SK-N-SH treated with all-trans-retinoic acid at 6 μM for 48 hours (cell line): ENCODE data around the gene LPP.

ENCODE experiments used
- ATAC-seq: fragments of 200-7000 bp; cut with Tn5 transposase; 3 replicates; pipeline ENCODE4 v1.9.1; 2020; ENCODE audit warnings: mild to moderate bottlenecking, moderate library complexity
- ARNTL ChIP-seq: fragments of 450-650 bp; formaldehyde crosslinking; IDR thresholded peaks from 2 replicates; pipeline ENCODE4 v1.5.0; 2020; ENCODE audit warnings: low read depth, mild to moderate bottlenecking, moderate library complexity, borderline replicate concordance
- BACH2 ChIP-seq: fragments of 250-450 bp; sonication (Bioruptor Pico); IDR thresholded peaks from 2 replicates; pipeline ENCODE4 v1.9.0; 2021; ENCODE audit warnings: mild to moderate bottlenecking, borderline replicate concordance
- CREB5 ChIP-seq: fragments of 250-450 bp; sonication (Bioruptor Pico); IDR thresholded peaks from 2 replicates; pipeline ENCODE4 v1.5.1; 2020; ENCODE audit warnings: low read depth, mild to moderate bottlenecking, moderate library complexity
- CSRNP3 ChIP-seq: fragments of 250-450 bp; sonication (Bioruptor Pico); IDR thresholded peaks from 2 replicates; pipeline ENCODE4 v1.5.1; 2021; ENCODE audit warnings: mild to moderate bottlenecking, moderate library complexity
- ESRRG ChIP-seq: fragments of 250-450 bp; sonication (Bioruptor Pico); IDR thresholded peaks from 2 replicates; pipeline ENCODE4 v1.6.1; 2021; ENCODE audit warnings: mild to moderate bottlenecking
- GLIS3 ChIP-seq: fragments of 250-450 bp; sonication (Bioruptor Pico); IDR thresholded peaks from 2 replicates; pipeline ENCODE4 v1.5.0; 2020; ENCODE audit warnings: mild to moderate bottlenecking, moderate library complexity
- ISL1 ChIP-seq: fragments of 250-450 bp; sonication (Bioruptor Pico); IDR thresholded peaks from 2 replicates; pipeline ENCODE4 v2.1.2; 2022; ENCODE audit warnings: mild to moderate bottlenecking, moderate library complexity
- OSR1 ChIP-seq: fragments of 250-450 bp; sonication (Bioruptor Pico); IDR thresholded peaks from 2 replicates; pipeline ENCODE4 v1.8.0; 2022; ENCODE audit warnings: moderate library complexity, mild to moderate bottlenecking, inconsistent platforms
- PATZ1 ChIP-seq: fragments of 250-450 bp; sonication (Bioruptor Pico); IDR thresholded peaks from 2 replicates; pipeline ENCODE4 v1.8.0; 2020; ENCODE audit warnings: mild to moderate bottlenecking, moderate library complexity, borderline replicate concordance
- POU6F1 ChIP-seq: fragments of 250-450 bp; sonication (Bioruptor Pico); IDR thresholded peaks from 2 replicates; pipeline ENCODE4 v1.8.0; 2021; ENCODE audit warnings: low read depth, mild to moderate bottlenecking, moderate library complexity, borderline replicate concordance
- PPARA ChIP-seq: fragments of 250-450 bp; sonication (Bioruptor Pico); IDR thresholded peaks from 2 replicates; pipeline ENCODE4 v1.5.0; 2020; ENCODE audit warnings: mild to moderate bottlenecking, borderline replicate concordance
- RARB ChIP-seq: fragments of 250-450 bp; sonication (Bioruptor Pico); IDR thresholded peaks from 2 replicates; pipeline ENCODE4 v1.8.0; 2021; ENCODE audit warnings: mild to moderate bottlenecking, moderate library complexity
- SNAI2 ChIP-seq: fragments of 250-450 bp; sonication (Bioruptor Pico); IDR thresholded peaks from 2 replicates; pipeline ENCODE4 v1.5.0; 2020; ENCODE audit warnings: mild to moderate bottlenecking, moderate library complexity
- TCF4 ChIP-seq: fragments of 250-450 bp; sonication (Bioruptor Pico); IDR thresholded peaks from 2 replicates; pipeline ENCODE4 v1.8.0; 2021; ENCODE audit warnings: mild to moderate bottlenecking, moderate library complexity, borderline replicate concordance
- TOX ChIP-seq: fragments of 250-450 bp; sonication (Bioruptor Pico); IDR thresholded peaks from 2 replicates; pipeline ENCODE4 v1.8.0; 2021; ENCODE audit warnings: mild to moderate bottlenecking, moderate library complexity, borderline replicate concordance
- TSHZ2 ChIP-seq: fragments of 250-450 bp; sonication (Bioruptor Pico); IDR thresholded peaks from 2 replicates; pipeline ENCODE4 v1.5.0; 2020; ENCODE audit warnings: mild to moderate bottlenecking, moderate library complexity
- ZC3H10 ChIP-seq: fragments of 250-450 bp; sonication (Bioruptor Pico); IDR thresholded peaks from 2 replicates; pipeline ENCODE4 v1.5.1; 2021; ENCODE audit warnings: mild to moderate bottlenecking, moderate library complexity
- ZFP3 ChIP-seq: fragments of 250-450 bp; sonication (Bioruptor Pico); IDR thresholded peaks from 2 replicates; pipeline ENCODE4 v1.5.0; 2020; ENCODE audit warnings: mild to moderate bottlenecking, moderate library complexity
- ZFP30 ChIP-seq: fragments of 450-650 bp; formaldehyde crosslinking; IDR thresholded peaks from 2 replicates; pipeline ENCODE4 v1.5.0; 2022; ENCODE audit warnings: mild to moderate bottlenecking, moderate library complexity
- ZNF565 ChIP-seq: fragments of 450-650 bp; formaldehyde crosslinking; conservative IDR thresholded peaks from 2 replicates; pipeline ENCODE4 v1.5.0; 2020; ENCODE audit warnings: low read depth, mild to moderate bottlenecking, moderate library complexity
- ZNF70 ChIP-seq: fragments of 450-650 bp; formaldehyde crosslinking; IDR thresholded peaks from 2 replicates; pipeline ENCODE4 v1.5.0; 2020; ENCODE audit warnings: mild to moderate bottlenecking, moderate library complexity

The LPP gene

GRCh38 chr3:188287762-188288505, 134.0 kb downstream of the LPP start:
- TF ChIP-seq TCF4 (CRISPR knock-in tag), result no peak
- TF ChIP-seq ARNTL (CRISPR knock-in tag), result no peak
- no peak for TF ChIP-seq CSRNP3 (CRISPR knock-in tag)
- no peak for TF ChIP-seq ZC3H10 (CRISPR knock-in tag)
- TF ChIP-seq ESRRG (CRISPR knock-in tag), result no peak
- no peak for TF ChIP-seq BACH2 (CRISPR knock-in tag)
- TF ChIP-seq PPARA (CRISPR knock-in tag), result no peak
- no peak for TF ChIP-seq TSHZ2 (CRISPR knock-in tag)
- no peak for TF ChIP-seq ZNF70 (CRISPR knock-in tag)
- no peak for TF ChIP-seq TOX
- TF ChIP-seq RARB (CRISPR knock-in tag), result no peak
- TF ChIP-seq POU6F1 (CRISPR knock-in tag), result no peak
- no peak for ATAC-seq

- TF ChIP-seq RARB (CRISPR knock-in tag) (no peak), OSR1 (CRISPR knock-in tag) (no peak), ZFP30 (CRISPR knock-in tag) (no peak), GLIS3 (CRISPR knock-in tag) (no peak), ESRRG (CRISPR knock-in tag) (no peak), PATZ1 (CRISPR knock-in tag) (no peak), ZNF70 (CRISPR knock-in tag) (no peak), CREB5 (CRISPR knock-in tag) (no peak), PPARA (CRISPR knock-in tag) (no peak), POU6F1 (CRISPR knock-in tag) (no peak), SNAI2 (CRISPR knock-in tag) (no peak), ZNF565 (CRISPR knock-in tag) (no peak), CSRNP3 (CRISPR knock-in tag) (no peak), ISL1 (CRISPR knock-in tag) (no peak), ZC3H10 (CRISPR knock-in tag) (no peak), TCF4 (CRISPR knock-in tag) (no peak), ZFP3 (CRISPR knock-in tag) (no peak)
- ATAC-seq, result no peak
These were observed 138.3 kb downstream of the LPP start for GRCh38 chr3:188292251-188292650.
